ES-I3 (cell line): ENCODE results near the gene CPLX4.
"Not testable (repeated sequence)": the region's sequence is repeated elsewhere in the genome, so short reads cannot be mapped to it uniquely, and the experiment has no call there.

ENCODE experiments used
- H3K36me3 ChIP-seq: 2 replicates; pipeline ENCODE4 v1.6.1; 2013; ENCODE audit warnings: mild to moderate bottlenecking, low read length, control low read depth, moderate library complexity; ENCODE audit not compliant: insufficient read depth
- H3K4me1 ChIP-seq: 2 replicates; pipeline ENCODE4 v1.6.1; 2013; ENCODE audit warnings: mild to moderate bottlenecking, control low read depth, low read length; ENCODE audit not compliant: insufficient read depth
- H3K9ac ChIP-seq: 2 replicates; pipeline ENCODE4 v1.6.1; 2013; ENCODE audit warnings: low read depth, mild to moderate bottlenecking, low read length, moderate library complexity
- H3K9me3 ChIP-seq: 2 replicates; pipeline ENCODE4 v1.6.1; 2013; ENCODE audit warnings: mild to moderate bottlenecking, low read length, moderate library complexity; ENCODE audit not compliant: control insufficient read depth, insufficient read depth

Gene CPLX4

DNA sequence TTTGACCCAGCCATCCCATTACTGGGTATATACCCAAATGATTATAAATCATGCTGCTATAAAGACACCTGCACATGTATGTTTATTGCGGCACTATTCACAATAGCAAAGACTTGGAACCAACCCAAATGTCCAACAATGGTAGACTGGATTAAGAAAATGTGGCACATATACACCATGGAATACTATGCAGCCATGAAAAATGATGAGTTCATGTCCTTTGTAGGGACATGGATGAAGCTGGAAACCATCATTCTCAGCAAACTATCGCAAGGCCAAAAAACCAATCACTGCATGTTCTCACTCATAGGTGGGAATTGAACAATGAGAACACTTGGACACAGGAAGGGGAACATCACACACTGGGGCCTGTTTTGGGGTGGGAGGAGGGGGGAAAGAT, 56.2 kb downstream of the CPLX4 start:
- H3K9me3 ChIP-seq, H3K9ac ChIP-seq, H3K36me3 ChIP-seq, H3K4me1 ChIP-seq: not testable (repeated sequence)

GRCh38 chr18:59261842-59262241, 56.6 kb downstream of the CPLX4 start:
- H3K36me3 ChIP-seq, H3K9ac ChIP-seq, H3K4me1 ChIP-seq, H3K9me3 ChIP-seq: not testable (repeated sequence)

DNA sequence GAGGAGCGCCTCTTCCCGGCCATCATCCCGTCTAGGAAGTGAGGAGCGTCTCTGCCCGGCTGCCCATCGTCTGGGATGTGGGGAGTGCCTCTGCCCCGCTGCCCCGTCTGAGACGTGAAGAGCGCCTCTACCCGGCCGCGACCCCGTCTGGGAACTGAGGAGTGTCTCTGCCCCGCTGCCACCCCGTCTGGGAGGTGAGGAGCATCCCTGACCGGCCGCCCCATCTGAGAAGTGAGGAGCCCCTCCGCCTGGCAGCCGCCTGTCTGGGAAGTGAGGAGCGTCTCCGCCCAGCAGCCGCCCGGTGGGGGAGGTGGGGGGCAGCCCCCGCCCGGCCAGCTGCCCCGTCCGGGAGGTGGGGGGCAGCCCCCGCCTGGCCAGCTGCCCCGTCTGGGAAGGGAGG, 63.0 kb downstream of the CPLX4 start:
- H3K9me3 ChIP-seq, H3K36me3 ChIP-seq, H3K9ac ChIP-seq, H3K4me1 ChIP-seq: not testable (repeated sequence)

GRCh38 chr18:59249199-59249774, 69.2 kb downstream of the CPLX4 start:
- H3K9ac ChIP-seq, result no peak overlapping the region
- no peaks in the 10 kb centered on the region for H3K36me3 ChIP-seq
- H3K4me1 ChIP-seq, result no peaks in the 10 kb centered on the region
- H3K9me3 ChIP-seq, result no peaks in the 10 kb centered on the region

- Histone ChIP-seq H3K36me3 (no peaks in the 10 kb centered on the region), H3K4me1 (no peaks in the 10 kb centered on the region), H3K9ac (no peak overlapping the region), H3K9me3 (no peaks in the 10 kb centered on the region)
Observed at GRCh38 chr18:59246796-59247195, 71.7 kb downstream of the CPLX4 start.
